AG09319 (cell line): ENCODE measurements around the gene MC2R.

Source experiments
- DNase-seq: peaks from one replicate; pipeline ENCODE4 v3.0.0-alpha.2; 2010; ENCODE audit warnings: low read depth; ENCODE audit errors: extremely low read depth
- TF ChIP-seq, protein P1 (sequence below): IDR thresholded peaks from 2 replicates; pipeline ENCODE4 v1.5.1; 2011; ENCODE audit warnings: low read depth, mild to moderate bottlenecking, inconsistent platforms, low read length, moderate library complexity

The MC2R gene

DNA sequence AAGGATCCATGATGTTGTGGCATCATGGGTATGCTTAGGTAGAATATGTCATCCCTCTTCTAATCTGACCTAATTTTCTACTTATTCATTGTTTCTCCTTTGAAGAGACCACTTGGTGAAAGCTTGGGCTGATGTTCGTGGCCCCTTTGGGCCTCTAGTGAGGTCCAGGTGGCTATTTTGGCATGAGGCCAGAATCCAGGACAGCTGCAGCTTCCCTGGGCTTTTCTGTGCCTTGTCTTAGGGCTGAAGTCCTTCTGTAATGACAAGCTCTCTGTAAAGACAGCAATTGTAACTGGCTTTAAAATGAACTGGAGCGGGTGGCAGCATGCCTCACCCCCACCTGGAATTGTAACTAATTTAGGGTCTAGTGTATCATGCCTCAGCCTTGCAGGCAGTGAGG is 15.6 kb upstream of the MC2R start:
- DNase-seq = no peak
- TF ChIP-seq, protein P1, sequence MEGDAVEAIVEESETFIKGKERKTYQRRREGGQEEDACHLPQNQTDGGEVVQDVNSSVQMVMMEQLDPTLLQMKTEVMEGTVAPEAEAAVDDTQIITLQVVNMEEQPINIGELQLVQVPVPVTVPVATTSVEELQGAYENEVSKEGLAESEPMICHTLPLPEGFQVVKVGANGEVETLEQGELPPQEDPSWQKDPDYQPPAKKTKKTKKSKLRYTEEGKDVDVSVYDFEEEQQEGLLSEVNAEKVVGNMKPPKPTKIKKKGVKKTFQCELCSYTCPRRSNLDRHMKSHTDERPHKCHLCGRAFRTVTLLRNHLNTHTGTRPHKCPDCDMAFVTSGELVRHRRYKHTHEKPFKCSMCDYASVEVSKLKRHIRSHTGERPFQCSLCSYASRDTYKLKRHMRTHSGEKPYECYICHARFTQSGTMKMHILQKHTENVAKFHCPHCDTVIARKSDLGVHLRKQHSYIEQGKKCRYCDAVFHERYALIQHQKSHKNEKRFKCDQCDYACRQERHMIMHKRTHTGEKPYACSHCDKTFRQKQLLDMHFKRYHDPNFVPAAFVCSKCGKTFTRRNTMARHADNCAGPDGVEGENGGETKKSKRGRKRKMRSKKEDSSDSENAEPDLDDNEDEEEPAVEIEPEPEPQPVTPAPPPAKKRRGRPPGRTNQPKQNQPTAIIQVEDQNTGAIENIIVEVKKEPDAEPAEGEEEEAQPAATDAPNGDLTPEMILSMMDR = no peak

DNA sequence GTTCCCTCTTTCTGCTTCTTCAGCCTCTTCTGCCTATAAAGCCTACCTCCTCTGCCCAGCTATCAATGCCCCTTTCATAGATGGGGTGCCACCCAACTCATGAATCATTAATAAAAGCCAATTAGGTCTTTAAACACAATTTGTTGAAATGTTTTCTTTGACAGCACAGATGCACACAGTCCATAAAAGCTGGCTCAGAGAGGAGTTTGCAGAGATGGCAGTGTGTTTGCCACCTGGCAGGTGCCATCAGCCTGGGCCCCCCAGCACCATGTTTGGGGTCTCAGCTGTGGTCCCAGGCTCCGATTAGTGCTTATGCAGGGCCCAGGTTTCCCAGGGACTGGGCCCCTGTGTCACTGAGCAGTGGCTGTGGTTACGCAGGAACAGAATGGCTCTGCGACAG is 7.9 kb upstream of the MC2R start:
- TF ChIP-seq, protein P1 = no peak

DNA sequence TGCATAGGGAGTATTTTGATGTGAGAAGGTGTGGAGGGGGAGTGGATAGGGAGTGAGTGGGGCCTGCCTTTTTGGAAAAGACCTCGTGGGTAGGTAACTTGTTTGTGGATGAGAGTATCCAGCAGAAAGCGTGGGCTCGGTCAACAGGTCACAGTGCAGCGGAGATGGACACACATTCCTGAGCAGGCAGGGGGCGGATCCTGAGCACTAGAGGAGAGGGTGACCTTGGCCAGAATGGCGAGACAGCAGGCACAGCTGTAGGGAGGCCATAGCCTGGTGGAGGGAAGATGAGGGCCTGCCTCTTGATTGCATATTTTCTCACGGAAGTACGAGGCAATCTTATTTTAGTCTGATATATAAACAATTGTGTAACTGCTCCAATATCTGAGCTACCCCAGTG is 3.6 kb upstream of the MC2R start:
- TF ChIP-seq, protein P1 = no peak
- DNase-seq = no peak

More for the DNA sequence above, 7.9 kb upstream of the MC2R start:
- no peak for DNase-seq

DNA sequence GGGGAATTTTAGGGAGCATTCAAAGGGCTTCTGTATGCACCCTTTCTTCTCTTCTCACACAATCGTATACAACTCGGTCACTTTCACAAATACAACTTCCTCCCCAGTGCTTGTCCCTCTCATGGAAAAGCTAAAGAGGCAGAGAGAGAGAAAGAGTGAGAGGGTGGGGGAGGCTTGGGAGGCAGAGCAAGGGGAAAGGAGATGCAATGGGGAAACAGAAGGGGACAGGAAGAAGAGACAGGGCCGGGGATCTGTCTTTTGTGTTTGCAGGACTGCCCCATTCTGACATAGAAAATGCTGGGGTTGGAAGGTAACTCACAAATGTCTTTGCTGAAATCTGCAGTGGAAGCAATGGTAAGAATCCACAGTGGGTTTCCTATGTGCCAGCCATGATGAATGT is 2.1 kb upstream of the MC2R start:
- TF ChIP-seq, protein P1 = no peak
- DNase-seq = no peak

DNA sequence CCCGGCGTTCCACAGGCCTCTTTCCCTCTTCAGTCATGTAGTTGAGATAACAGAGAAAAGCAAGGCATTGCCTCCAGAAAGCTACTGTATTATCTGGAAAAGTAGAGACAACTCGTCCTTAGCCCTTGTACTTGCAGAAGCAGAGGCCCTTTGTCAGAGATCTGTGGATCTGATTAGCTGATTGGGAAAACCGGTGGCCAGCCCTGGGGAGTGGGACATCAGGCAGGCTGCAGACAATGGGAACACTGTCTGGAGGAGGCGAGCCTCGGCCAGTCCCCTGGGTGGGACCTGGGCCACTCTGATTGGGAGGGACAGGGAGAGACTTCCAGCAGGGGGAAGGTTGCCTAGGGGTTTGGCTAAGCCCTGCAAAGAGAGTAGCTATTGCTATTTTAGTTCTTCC is 1.2 kb upstream of the MC2R start:
- TF ChIP-seq, protein P1 = no peak

DNA sequence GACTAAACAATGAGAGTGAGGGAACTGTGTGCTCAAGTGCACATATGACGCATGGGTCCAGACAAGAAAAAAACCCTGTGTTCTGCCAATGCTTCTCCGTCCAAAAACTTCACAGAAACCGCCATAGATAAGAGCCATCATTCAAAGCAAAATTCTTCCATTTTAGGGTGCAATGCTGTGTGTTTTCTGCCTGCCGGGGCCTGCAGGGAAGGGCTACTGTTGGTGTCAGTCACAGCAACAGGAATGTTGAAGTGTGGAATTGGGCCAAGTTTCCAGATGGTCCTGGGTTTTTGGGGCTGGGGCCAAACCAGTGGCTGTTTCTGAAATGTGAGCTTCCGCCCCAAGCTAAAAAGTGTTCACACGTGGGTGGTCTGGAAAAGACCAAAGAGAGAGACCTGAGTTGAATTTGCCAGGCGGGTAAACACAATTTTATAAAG is 677 bp upstream of the MC2R start:
- TF ChIP-seq, protein P1 = no peak
- no peak for DNase-seq

More for the DNA sequence above, 1.2 kb upstream of the MC2R start:
- DNase-seq = no peak

DNA sequence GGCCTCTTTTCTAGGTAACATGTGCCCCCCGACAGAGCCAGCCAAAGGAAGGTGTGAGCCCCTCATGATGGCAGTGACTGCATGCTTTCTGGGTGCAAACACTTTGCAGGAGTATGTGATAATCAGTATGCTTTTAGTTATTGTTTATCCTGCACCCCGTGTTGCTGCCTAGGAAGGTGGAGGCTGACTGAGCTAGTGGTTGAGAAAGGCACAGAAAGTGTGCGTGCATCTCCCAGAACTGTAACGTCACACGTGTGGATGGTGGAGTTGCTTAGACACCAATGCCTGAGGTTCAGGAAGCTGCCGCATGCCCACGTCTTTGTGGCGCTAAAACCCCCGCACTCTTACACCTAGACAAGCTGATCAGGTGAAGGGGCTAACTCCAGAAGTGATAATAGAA is 580 bp downstream of the MC2R start:
- TF ChIP-seq, protein P1 = no peak
- no peak for DNase-seq
